Activated T-cell treated with anti-CD3 and anti-CD28 coated beads, Interleukin-2, amount 50 U/mL, for 48 hours (primary cell): Measurements from ENCODE around the gene NDUFB8.
"Not testable (repeated sequence)": the region's sequence is repeated elsewhere in the genome, so short reads cannot be mapped to it uniquely, and the experiment has no call there.

ENCODE experiments used
- DNase-seq, 2 experiments: peaks; one replicate each; pipeline ENCODE4 v3.0.0-alpha.2; 2020

The NDUFB8 gene

DNA sequence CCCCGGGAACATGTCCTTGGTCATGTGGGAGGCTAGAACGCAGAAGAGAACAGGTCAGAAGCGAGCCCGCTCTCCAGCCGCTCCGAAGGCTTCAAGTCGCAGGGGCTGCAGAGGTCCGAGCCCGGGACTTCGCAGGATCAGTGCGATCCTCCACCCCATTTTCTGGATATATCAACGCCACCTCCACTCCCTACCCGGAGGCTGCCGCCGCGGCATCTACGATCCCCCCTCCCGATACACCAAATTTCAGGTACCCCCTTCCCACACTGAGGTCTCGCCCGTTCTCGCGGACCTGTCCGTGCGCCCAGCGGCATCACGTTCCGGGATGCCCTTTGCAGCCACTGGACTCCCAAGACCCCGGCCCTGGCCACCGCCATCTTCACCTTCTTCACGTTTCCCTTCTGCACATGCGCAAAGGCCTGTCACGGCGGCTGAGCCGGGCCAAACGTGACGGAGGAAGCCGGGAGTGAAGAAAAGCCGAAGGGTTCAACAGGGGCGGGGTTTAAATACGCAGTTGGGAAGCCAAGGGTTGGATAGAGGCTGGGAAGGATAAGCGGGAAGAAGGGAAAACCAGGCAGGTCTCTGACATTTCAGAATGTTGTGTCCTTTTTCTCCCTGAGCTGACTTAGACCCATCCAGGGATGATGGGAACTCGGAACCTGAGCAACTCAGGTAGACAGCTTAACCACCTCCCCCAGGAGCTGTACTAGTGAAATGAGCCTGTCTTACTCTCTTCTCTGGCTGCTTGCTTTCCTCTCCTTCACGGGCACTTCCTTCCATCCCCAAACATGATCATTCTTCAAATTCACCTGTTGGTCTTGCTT, at the start of gene NDUFB8:
NDUFB8 (minus strand) TSS at position 397 of the 824 bp plus-strand sequence; CDS start at position 377, 20 bp downstream.
- peak; percentile 91 to 93 for DNase-seq

DNA sequence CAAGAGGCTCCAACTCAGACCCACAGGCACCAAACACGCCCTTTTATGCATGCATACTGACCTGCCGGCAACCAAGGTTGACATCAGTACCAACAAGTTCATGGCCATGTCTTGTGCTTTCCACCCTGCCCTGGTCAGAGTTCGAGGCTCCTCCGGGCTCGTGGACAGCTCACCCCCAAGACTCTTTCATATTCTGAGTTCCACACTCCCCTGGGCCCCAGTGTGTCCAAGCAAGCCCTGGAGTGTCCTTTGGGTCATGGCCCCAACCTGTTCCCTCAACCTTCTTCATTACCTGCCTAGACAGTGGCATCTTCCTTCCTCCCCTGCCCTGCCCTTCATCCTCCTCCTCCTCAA, 46.6 kb upstream of the NDUFB8 start:
- no peak for DNase-seq

DNA sequence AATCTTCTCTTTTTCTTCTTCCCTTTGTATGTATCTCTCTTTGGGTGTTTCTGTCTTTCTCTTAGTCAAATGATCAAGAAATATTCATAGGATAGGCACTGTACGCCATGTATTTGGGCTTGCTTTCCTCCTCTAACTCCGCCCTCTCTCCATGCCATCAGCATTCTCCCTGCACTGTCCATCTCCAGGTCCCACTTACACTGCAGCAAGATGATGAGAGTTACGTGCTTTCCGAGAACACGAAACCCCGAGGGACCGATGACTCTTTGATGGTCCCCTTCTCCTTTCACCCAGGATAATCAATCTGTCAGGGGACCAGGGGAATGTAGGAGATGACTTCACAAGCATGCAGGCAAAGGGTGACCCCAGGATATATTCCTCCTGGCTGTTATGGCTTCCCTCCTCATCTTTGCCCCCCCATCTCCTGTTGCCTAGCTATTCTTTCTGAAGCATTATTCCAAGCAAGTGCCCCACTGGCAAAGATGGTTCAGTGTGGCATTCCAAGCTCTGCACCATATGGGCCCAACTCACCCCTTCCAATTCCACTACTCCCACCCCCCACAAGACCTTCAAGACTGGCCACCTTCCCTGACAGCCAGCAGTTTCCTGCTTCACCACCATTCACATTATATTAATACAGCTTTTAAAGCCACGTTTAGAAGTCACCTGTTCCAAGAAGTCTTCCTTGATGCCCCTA, 46.1 kb upstream of the NDUFB8 start:
- no peak for DNase-seq

DNA sequence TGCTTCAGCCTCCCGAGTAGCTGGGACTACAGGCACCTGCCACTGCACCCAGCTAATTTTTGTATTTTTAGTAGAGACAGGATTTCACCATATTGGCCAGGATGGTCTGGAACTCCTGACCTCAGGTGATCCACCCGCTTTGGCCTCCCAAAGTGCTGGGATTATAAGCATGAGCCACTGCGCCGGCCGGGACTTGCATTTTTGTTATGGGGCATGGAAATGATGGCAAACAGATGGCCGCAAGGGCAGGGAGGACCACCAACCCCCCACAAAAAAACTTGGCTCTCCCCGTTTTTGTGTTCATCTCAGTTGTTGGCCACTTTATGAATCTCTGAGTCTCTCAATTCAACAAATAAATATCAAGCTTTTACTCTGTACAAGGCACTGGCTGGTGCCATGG, 45.5 kb upstream of the NDUFB8 start:
- DNase-seq: not testable (repeated sequence)

DNA sequence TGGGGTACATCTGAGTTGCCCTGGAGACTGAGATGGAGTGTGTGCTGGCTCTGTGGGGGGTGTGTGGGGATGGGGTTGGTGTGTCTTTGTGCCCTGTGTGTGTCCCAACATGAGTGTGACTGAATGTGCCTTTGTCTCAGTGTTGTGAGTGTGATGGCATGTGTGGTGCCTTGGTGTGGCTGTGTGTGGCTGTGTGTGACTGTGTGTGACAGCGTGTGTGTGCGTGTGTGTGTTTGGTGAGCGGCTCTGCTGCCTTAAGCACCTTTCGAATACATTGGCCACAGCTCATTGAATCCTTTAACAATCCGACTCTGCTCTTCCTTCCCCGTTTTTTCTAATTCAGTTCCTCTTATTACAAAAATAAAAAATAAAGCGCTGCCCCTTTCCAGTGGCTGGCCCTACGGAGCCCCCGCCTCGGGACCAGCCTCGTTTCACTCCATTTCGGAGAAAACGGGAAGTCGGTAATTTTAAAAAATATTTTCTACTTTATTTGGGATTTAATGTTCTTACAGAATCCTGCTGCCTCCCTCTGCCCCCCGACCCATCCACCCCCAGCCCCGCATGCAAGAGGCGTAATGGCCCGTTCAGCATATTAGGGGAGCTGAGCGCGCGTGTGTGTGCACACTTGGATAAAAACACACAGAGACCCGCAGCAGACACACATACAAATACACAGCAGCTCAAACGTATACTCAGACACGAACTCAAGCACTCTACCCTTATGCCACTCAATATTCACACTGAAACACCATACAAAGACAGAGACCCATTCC, 41.6 kb upstream of the NDUFB8 start:
- DNase-seq: no peak

DNA sequence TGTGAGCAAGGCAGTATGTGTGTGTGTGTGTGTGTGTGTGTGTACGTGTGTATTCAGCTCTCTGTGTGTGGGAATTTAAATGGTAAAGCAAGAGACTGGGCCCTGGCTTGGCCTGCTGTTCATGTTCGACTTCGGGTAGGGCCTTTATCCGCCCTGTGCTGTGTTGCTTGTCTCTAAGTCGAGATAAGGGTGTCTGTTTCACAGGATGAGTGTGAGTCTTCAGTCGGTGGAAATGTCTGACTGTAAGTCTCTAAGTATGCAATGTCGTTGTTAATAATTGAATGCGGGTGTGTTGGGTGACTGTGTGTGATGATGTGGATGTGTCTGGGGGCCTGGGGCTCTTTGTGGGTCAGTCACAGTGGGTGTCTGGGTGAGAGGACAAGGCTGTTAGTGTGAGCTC, 40.8 kb upstream of the NDUFB8 start:
- DNase-seq: no peak

DNA sequence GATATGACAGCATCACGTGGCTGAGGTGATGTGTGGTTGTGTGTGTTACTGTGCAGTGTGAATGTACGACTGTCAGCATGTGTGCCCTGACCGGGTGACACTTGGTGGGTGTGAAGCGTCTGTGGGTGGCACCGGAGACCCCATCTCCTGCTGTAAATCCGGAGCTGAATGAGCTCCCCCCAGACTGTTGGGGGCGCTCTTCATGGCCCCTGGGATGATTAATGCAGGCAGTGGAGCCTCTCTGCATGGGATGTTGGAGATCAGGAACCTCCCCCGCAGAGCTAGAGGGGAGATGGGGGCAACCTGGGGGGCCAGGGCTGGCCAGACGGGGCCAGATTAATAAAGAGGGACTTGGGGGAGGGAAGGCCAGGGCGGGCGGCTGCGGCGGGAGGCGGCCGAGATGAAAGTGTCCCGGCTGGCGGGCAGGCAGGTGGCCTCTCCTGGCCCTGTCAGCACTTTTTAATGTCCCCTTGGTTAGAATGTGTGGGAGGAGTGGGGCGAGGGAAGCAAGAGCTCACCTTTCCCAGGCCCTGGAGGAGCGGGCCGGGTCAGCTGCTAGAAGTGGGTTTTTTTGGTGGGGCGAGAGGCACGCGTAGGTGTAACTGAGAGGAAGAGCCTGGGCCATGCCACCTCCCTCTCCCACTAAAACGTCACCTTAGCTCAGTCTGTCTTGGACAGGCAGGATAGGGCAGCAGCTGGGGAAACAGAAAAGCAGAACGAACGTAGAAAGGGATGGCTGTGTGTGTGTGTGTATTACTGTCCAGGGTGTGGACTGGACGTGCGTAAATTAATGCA, 40.2 kb upstream of the NDUFB8 start:
- no peak for DNase-seq

DNA sequence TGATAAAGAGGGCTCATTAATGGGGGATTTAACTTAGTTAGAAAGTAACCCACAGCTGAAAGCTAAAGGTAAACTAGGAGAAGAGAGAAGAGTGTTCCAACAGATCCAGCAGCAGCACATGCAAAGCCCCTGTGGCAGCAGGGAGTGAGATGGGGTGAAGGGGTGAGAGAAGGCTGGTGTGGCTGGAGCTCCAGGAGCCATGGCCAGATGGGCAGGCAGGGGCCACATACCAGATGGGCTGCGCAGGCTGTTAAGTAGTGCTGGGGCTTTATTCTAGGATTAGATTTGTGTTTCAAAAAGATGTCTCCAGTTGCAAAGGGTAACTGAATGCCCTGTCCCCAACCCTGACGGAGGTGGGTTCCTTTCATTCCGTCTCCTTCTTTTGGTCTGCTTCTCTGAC, 39.2 kb upstream of the NDUFB8 start:
- no peak for DNase-seq

DNA sequence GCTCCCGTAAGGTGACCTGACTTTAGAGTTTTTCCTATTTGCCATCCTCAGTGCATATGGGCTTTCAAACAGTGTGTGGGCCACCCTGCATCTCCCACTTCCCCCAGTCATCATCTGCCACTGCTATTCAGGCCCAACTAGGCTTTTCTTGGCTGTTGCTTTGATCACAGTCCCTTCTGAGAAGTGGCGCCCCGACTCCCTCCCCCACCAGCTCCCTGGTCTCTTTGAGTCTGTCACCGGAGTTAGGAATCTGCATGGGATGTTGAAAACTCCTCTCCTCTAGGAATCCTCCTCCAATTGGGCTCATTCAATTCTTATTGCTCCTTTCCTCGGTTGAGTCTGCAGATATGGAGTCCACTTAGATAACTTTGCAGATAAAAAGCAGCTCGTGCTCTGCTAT, 38.2 kb upstream of the NDUFB8 start:
- no peak for DNase-seq

DNA sequence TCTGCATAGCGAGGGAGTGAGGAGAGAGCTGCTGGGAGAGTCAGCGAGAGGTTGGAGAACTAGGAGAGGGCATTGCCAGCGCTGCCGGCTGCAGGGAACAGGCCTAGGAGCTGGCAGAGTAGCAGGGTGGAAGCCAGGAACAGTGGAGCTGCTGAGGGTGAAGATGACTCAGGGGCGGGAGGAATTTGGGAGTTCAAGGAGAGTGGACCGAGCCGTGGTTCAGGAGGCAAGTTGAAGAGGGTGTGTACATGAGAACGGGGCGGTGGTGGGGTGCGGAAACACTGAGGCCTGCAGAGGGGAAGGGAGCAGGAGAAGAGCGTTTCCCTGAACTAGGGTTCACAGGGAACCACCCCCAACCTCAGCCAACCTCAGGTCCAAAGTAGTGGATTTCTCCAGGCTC, 37.6 kb upstream of the NDUFB8 start:
- no peak for DNase-seq

DNA sequence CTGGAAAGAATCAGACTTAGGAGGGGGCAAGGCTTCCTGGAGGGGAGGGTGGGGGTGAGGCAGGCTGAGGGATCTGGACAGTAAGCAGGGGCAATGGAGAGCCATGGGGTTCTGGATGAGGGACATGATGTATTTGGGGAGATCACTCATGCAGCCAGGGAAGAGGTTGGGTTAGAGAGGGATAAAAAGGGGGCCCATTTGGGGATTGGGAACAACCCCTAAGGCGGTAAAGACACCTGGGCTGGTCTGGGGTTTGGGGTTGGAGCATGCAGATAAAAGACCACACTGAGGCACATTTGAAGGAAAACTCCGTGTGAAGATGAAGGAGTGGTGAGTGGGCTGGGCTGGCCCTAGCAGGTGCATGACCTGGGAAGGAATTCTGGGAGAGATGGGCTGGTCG, 36.9 kb upstream of the NDUFB8 start:
- DNase-seq: no peak

DNA sequence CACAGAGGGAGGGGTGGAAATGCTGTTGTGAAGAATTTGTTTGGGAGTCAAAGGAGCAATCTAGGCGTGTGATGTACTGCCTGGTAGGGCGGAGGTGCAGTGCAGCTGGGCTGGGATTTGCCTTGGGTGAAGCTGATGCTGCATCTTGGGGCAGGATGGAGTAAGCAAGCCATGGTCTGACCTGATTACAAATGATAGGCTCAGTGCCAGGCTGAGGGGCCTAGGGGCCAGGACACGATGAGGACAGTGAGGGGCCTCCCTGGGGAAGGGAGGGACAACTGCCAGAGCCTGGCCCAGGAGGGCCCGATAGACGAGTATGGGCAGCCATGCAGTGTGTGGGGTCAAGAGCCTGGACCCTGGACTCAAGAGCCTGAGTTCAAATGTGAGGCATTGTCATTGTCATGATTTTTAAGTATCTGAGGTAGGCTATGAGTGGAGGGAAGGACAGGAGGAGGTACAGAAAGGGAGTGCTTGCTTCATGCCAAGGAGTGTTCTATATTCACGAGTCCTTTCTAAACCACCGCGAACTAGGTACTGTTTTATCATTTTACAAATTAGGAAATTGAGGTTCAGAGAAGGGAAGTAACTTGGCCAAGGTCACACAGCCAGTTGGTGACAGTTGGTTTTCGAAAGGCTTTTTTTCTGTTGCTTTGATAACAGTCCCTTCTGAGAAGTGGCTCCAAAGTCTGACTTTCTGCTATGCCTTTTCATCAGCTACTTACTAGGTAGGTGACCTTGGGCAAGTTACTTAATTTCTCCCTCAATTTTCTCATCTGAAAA, 35.7 kb upstream of the NDUFB8 start:
- no peak for DNase-seq

DNA sequence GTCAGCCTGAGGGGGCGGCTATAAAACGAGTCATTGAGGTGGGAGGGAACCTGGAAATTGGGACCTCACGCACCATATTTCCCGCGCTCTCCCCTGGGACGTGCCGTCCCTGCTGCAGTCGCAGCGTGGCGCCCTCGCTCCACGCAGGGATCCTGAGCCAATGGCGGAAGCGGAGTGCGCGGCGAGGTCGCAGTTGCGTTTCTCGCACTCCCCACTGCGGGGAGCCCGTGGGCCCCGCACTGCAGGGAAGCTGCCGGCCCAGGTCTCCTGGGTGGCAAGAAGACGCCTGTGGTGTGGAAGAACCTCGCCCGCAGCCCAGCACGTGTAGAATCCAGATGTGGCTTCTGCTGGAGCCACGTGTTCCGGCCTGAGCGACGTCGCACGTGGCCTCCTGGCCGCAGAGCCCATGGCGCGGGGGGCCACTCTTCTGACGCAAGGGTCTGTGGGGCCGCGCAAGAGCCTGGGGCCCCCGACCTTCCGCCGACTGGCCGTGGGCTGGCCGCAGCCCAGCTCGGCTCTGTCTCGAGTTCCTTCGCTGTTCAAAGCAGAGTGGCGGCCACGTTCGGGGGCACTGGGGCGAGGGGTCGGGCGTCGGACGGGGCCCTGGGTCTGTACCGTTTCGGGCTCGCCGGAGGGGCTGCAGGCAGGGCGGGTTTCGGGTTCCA, 32.5 kb upstream of the NDUFB8 start:
- peak; percentile 86 to 89 for DNase-seq

DNA sequence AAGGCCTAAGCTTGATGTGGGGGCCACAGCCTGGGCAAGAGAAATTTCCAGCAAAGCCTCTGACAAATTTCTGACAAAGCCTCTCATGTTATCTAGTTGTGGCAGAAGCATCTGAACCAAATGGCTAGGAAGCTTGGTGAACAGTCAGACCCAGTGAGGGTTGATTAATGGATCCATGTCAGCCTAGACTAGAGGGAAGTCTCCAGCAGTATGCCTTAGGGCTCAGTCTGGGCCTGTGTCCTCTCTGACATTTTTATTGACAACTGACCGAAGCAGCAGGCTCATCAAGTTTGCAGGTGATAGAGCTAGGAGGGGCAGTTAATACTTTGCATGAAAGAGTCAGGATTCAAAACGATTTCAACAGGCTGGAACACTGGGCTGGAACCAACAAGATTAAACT, 31.3 kb upstream of the NDUFB8 start:
- DNase-seq: no peak

DNA sequence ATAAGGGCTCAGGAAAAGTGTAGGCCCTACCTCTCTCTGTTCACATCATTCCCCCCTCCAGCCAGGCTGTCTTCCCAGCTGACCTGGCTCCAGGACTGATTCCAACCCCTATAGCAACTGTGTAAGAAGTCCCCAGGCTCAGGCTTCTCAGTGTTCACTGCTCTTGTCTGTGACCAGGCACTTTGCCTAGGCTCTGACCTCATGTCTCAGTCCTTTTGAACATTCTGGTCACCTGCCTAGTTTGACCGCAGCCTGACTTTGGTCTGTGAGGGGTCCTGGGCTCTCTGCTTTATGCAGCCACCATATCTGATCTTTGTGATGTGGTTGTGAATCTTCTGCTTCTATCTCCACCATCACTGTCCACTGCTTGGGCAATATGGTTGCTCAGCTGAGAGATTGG, 30.6 kb upstream of the NDUFB8 start:
- no peak for DNase-seq

DNA sequence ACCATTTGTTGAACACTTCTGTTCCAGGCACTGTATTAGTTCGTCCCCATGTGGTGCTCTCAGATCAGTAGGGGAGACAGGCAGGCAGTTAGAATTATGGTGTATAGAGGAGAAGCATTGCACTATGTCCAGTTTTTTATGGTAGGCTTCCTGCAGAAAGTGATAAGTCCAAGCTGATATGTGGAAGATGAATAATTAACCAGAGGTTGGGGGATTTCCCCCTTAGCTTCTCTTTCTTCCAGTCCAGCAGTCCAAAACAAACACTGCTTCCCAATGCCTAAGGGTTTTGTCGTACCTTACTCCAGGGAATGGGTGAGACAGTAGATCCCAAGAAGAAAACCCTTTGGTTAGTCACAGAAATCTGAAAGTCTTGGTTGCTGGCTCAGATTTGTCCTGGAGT, 25.2 kb upstream of the NDUFB8 start:
- no peak for DNase-seq

DNA sequence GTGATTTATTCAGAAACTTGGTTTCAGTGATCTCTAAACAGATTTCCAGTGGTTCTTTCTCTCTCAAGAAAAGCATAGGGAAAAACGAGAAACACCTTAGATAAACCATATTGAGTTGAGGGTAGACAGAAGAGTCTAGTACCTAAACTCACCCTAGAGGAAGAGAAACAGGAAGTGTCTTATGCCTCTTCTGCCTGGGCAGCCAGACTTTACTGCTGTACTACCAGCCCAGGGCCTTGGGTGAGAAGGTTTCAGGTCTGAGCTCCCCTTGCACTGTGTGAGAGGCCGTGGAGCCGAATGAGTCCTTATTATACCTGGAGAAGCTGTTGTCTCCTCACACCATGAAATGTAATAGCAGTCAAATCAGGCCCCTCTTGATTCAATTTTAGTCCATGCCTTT, 24.3 kb upstream of the NDUFB8 start:
- no peak for DNase-seq

DNA sequence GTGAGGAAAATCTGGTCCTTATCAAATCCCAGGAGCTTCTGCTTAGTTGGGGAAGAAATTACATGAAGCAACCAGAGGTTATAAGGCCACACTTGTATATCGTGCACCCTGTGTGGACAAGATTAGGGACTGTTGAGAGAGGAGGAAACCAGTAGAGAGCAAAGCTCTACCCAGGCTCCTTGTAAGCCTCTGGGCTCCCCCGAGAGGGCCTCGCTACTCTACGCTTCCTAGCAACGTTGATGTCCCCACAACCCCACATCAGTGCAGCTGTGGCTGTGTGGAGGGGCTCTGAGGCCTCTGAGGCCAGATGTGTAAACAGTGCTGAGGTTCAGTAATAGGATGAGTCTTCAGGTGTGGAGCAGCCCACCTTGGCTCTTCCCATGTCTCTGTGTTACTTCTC, 22.1 kb upstream of the NDUFB8 start:
- no peak for DNase-seq

DNA sequence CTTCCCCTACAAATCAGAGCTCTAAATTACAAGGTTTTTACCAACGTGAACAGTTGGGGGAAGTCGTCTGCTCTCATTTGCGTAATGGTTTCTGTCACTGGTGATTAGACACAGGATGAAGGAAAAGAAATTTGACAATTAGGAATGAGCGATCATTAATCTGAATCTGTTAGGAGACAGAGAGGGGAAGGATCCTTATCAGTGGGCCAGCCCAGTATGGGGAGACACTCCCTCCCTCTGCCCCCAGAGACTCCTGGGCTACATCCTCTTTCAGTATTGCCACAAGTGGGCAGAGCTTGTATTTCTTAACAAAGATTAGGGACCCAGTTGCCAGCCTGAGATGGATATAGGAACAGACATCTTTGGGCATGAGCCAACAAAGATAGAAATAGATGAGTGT, 21.5 kb upstream of the NDUFB8 start:
- DNase-seq: no peak

DNA sequence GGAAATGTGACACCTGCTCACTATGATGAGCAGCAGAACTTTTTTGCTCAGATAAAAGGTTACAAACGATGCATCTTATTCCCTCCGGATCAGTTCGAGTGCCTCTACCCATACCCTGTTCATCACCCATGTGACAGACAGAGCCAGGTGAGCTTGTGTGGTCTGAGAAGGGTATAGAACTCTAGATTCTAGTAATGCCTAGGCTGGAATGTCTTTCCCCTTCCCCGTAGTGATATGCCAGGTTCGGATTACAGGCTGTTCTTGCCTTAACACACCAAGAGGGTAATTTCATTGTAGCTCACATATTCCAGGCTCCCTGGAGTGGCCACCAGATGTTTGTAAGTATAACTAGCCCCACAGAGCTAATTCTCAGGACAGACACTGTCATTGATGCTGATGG, 15.3 kb upstream of the NDUFB8 start:
- no peak for DNase-seq

DNA sequence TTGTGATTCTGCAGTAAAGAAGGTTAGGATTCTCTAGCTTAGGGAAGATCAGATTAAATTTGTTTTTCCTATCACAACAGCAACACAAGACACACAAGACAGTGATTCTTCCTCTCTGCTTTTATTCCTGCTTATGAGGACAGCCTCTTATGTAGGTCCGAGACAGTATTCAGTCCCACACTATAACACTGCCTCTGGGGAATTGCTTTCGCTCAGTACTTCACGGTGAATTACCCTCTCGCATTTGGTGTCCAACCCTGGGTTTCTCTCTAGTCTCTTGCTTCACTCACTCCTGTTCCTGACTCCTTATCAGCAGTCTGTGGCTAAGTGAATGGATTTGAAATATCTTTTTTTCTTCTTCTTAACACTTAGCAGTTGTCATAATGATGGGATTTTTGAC, 7.8 kb upstream of the NDUFB8 start:
- no peak for DNase-seq
